ENCODE results near the gene CCDC192. TPM values are rescaled to one million over a fixed set of nuclear protein-coding genes. Genes with fewer than 3 reads are reported as not detected.
"Not testable (repeated sequence)": the region's sequence is repeated elsewhere in the genome, so short reads cannot be mapped to it uniquely, and the experiment has no call there.

Gene CCDC192
- total RNA-seq, 1 donor from 2014 or later = not detected

- Histone ChIP-seq H3K27ac (replicated peaks) (no peak overlapping the region), H3K4me1 (peaks cover 5% of the 10 kb centered on the region), H3K4me3 (no peak overlapping the region), H3K36me3 (no peaks in the 10 kb centered on the region), H3K27me3 (ENCODE audit: low read depth) (no peaks in the 10 kb centered on the region), H3K9me3 (replicated peaks) (no peaks in the 10 kb centered on the region)
- no peak for DNase-seq
- intact Hi-C loops (cut with micrococcal nuclease) = no loop called here
- TF ChIP-seq CTCF (IDR thresholded peaks at IDR 0.05; ENCODE audit: borderline replicate concordance) = no peak
Measured at GRCh38 chr5:127769386-127769785, 66.2 kb downstream of the CCDC192 start.

GRCh38 chr5:127770272-127770671, 67.1 kb downstream of the CCDC192 start:
- TF ChIP-seq CTCF (IDR thresholded peaks at IDR 0.05; ENCODE audit: borderline replicate concordance) = no peak
- H3K9me3 ChIP-seq (replicated peaks) = no peaks in the 10 kb centered on the region
- H3K36me3 ChIP-seq = no peaks in the 10 kb centered on the region
- intact Hi-C loops (cut with micrococcal nuclease) = no loop called here
- no peak overlapping the region for H3K4me3 ChIP-seq
- DNase-seq = no peak
- H3K27me3 ChIP-seq (ENCODE audit: low read depth) = no peaks in the 10 kb centered on the region
- peaks cover 5% of the 10 kb centered on the region for H3K4me1 ChIP-seq
- H3K27ac ChIP-seq (replicated peaks) = no peak overlapping the region

- intact Hi-C loops (cut with micrococcal nuclease) = no loop called here
- DNase-seq = no peak
- H3K4me1 ChIP-seq = peaks cover 5% of the 10 kb centered on the region
- H3K4me3 ChIP-seq = no peak overlapping the region
- H3K9me3 ChIP-seq (replicated peaks) = no peaks in the 10 kb centered on the region
- no peak for TF ChIP-seq CTCF (IDR thresholded peaks at IDR 0.05; ENCODE audit: borderline replicate concordance)
- no peak overlapping the region for H3K27ac ChIP-seq (replicated peaks)
- no peaks in the 10 kb centered on the region for H3K36me3 ChIP-seq
- H3K27me3 ChIP-seq (ENCODE audit: low read depth) = no peaks in the 10 kb centered on the region
Measured at GRCh38 chr5:127772531-127772930, 69.3 kb downstream of the CCDC192 start.

GRCh38 chr5:127774221-127774620, 71.0 kb downstream of the CCDC192 start:
- Histone ChIP-seq H3K27me3 (ENCODE audit: low read depth) (no peaks in the 10 kb centered on the region), H3K36me3 (no peaks in the 10 kb centered on the region), H3K27ac (replicated peaks) (no peak overlapping the region), H3K4me3 (no peak overlapping the region), H3K9me3 (replicated peaks) (peaks cover 10% of the 10 kb centered on the region), H3K4me1 (peaks cover 5% of the 10 kb centered on the region)
- intact Hi-C loops (cut with micrococcal nuclease) = no loop called here
- DNase-seq = no peak
- TF ChIP-seq CTCF (IDR thresholded peaks at IDR 0.05; ENCODE audit: borderline replicate concordance) = no peak

GRCh38 chr5:127776477-127776876, 73.3 kb downstream of the CCDC192 start:
- H3K36me3 ChIP-seq = no peaks in the 10 kb centered on the region
- intact Hi-C loops (cut with micrococcal nuclease) = no loop called here
- no peaks in the 10 kb centered on the region for H3K4me1 ChIP-seq
- no peaks in the 10 kb centered on the region for H3K27me3 ChIP-seq (ENCODE audit: low read depth)
- H3K4me3 ChIP-seq = no peak overlapping the region
- no peak for TF ChIP-seq CTCF (IDR thresholded peaks at IDR 0.05; ENCODE audit: borderline replicate concordance)
- DNase-seq = no peak
- no peak overlapping the region for H3K27ac ChIP-seq (replicated peaks)
- peaks cover 24% of the 10 kb centered on the region for H3K9me3 ChIP-seq (replicated peaks)

- H3K27ac ChIP-seq (replicated peaks) = no peak overlapping the region
- no peak for TF ChIP-seq CTCF (IDR thresholded peaks at IDR 0.05; ENCODE audit: borderline replicate concordance)
- no peaks in the 10 kb centered on the region for H3K4me1 ChIP-seq
- no peak overlapping the region for H3K4me3 ChIP-seq
- peaks cover 24% of the 10 kb centered on the region for H3K9me3 ChIP-seq (replicated peaks)
- H3K36me3 ChIP-seq = no peaks in the 10 kb centered on the region
- DNase-seq = no peak
- intact Hi-C loops (cut with micrococcal nuclease) = no loop called here
- H3K27me3 ChIP-seq (ENCODE audit: low read depth) = no peaks in the 10 kb centered on the region
Measured at GRCh38 chr5:127777957-127778356, 74.8 kb downstream of the CCDC192 start.

GRCh38 chr5:127782450-127782849, 79.3 kb downstream of the CCDC192 start:
- H3K9me3 ChIP-seq (replicated peaks) = peaks cover 25% of the 10 kb centered on the region
- H3K27me3 ChIP-seq (ENCODE audit: low read depth); H3K4me3 ChIP-seq; DNase-seq; H3K4me1 ChIP-seq; H3K36me3 ChIP-seq; intact Hi-C loops (cut with micrococcal nuclease); H3K27ac ChIP-seq (replicated peaks): not testable (repeated sequence)
